Cardiac fibroblast (primary cell): ENCODE measurements around the gene CANX.

Experiments
- DNase-seq, 2 donors: peaks; one replicate each; pipeline versions ENCODE4 v3.0.0 to v3.0.0-alpha.2; 2010; ENCODE audit warnings: low read depth in 2 of 2
- H3K4me3 ChIP-seq, 2 donors: replicated peaks in 1 of 2; 1 replicate in 1 of 2; 2 replicates in 1 of 2; pipeline ENCODE4 v1.5.1; 2011; ENCODE audit warnings: low read depth in 2 of 2, low read length in 2 of 2, mild to moderate bottlenecking in 2 of 2, moderate library complexity in 1 of 2
- CTCF ChIP-seq: IDR thresholded peaks from one replicate; pipeline ENCODE4 v1.5.1; 2011; ENCODE audit warnings: low read depth, mild to moderate bottlenecking, low read length, inconsistent platforms

The CANX gene

GRCh38 chr5:179762781-179763176 lies 64.0 kb downstream of the CANX start:
- no peak for TF ChIP-seq CTCF
- H3K4me3 ChIP-seq = no peak overlapping the region
- DNase-seq = peak in 1 of 2 donors; percentile 61

GRCh38 chr5:179763215-179763945 lies 64.6 kb downstream of the CANX start:
- TF ChIP-seq CTCF = peak; percentile 84
- no peak overlapping the region for H3K4me3 ChIP-seq
- DNase-seq = peak; percentile 87 to 90

- no peak for TF ChIP-seq CTCF
- no peak overlapping the region for H3K4me3 ChIP-seq
- no peak for DNase-seq
These were observed 65.3 kb downstream of the CANX start for GRCh38 chr5:179764056-179764455.

- peak; percentile 89 to 94 for DNase-seq
- no peak for TF ChIP-seq CTCF
- H3K4me3 ChIP-seq = peak overlapping the region in 1 of 2 donors; percentile 11
These were observed 66.6 kb downstream of the CANX start for GRCh38 chr5:179765400-179765799.

- peak; percentile 32 to 55 for DNase-seq
- no peak for TF ChIP-seq CTCF
- no peak overlapping the region for H3K4me3 ChIP-seq
These were observed 67.4 kb downstream of the CANX start for GRCh38 chr5:179766021-179766725.

- H3K4me3 ChIP-seq = no peak overlapping the region
- DNase-seq = peak in 1 of 2 donors; percentile 41
- TF ChIP-seq CTCF = no peak
These were observed 68.1 kb downstream of the CANX start for GRCh38 chr5:179766726-179767455.
